ENCODE data around the gene SCNM1.

DNA sequence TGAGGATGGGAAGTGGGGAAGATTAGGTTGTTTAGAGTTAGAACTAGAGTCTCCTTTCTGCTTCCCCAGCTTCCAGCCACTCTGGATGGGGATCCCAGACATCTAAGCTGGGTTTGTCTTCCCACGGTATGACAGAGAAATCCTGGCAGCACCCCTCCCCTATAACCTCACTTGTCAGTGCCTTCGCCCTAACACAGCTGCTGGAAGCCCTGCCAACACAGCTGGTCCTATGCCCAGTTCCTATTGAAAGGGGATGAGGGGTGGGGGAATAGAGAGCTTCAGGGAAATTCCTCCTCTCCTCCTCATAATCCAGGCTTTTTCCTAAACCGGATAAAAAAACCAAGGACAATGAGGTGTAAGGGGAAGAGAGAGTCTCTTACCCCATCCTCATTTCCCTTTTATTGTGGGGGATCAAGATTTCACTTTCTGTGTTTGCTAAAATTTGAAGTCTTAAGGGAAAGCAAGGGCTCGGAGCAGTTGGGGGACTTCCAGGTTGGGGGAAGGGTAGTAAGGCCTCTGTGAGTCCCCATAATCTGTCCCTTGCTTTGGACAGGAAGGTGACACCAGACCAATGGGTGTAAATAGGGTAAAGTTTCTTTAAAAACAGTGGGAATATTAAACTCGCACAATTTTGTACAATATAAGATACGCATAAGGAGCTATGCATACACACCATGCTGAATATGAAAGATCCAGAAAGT is 9.2 kb downstream of the SCNM1 start:
- TF ChIP-seq, protein P1, sequence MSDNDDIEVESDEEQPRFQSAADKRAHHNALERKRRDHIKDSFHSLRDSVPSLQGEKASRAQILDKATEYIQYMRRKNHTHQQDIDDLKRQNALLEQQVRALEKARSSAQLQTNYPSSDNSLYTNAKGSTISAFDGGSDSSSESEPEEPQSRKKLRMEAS (IDR thresholded peaks at IDR 0.05) = no peak
- TF ChIP-seq, protein P2, sequence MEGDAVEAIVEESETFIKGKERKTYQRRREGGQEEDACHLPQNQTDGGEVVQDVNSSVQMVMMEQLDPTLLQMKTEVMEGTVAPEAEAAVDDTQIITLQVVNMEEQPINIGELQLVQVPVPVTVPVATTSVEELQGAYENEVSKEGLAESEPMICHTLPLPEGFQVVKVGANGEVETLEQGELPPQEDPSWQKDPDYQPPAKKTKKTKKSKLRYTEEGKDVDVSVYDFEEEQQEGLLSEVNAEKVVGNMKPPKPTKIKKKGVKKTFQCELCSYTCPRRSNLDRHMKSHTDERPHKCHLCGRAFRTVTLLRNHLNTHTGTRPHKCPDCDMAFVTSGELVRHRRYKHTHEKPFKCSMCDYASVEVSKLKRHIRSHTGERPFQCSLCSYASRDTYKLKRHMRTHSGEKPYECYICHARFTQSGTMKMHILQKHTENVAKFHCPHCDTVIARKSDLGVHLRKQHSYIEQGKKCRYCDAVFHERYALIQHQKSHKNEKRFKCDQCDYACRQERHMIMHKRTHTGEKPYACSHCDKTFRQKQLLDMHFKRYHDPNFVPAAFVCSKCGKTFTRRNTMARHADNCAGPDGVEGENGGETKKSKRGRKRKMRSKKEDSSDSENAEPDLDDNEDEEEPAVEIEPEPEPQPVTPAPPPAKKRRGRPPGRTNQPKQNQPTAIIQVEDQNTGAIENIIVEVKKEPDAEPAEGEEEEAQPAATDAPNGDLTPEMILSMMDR (IDR thresholded peaks at IDR 0.05; ENCODE audit: low read depth, low read length, missing input control) = no peak
- TF ChIP-seq TAF1 (conservative IDR thresholded peaks at IDR 0.05) (no peak), GABPA (IDR thresholded peaks at IDR 0.05 in 1 of 2, conservative IDR thresholded peaks at IDR 0.05 in 1 of 2) (no peak), FOXA2 (IDR thresholded peaks at IDR 0.05) (no peak), JUND (IDR thresholded peaks at IDR 0.05) (no peak), RAD21 (IDR thresholded peaks at IDR 0.05) (no peak)
- TF ChIP-seq, protein P3, sequence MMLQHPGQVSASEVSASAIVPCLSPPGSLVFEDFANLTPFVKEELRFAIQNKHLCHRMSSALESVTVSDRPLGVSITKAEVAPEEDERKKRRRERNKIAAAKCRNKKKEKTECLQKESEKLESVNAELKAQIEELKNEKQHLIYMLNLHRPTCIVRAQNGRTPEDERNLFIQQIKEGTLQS (IDR thresholded peaks at IDR 0.05) = no peak
- TF ChIP-seq, protein P4, sequence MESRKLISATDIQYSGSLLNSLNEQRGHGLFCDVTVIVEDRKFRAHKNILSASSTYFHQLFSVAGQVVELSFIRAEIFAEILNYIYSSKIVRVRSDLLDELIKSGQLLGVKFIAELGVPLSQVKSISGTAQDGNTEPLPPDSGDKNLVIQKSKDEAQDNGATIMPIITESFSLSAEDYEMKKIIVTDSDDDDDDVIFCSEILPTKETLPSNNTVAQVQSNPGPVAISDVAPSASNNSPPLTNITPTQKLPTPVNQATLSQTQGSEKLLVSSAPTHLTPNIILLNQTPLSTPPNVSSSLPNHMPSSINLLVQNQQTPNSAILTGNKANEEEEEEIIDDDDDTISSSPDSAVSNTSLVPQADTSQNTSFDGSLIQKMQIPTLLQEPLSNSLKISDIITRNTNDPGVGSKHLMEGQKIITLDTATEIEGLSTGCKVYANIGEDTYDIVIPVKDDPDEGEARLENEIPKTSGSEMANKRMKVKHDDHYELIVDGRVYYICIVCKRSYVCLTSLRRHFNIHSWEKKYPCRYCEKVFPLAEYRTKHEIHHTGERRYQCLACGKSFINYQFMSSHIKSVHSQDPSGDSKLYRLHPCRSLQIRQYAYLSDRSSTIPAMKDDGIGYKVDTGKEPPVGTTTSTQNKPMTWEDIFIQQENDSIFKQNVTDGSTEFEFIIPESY (IDR thresholded peaks at IDR 0.05) = no peak
- TF ChIP-seq, protein P5, sequence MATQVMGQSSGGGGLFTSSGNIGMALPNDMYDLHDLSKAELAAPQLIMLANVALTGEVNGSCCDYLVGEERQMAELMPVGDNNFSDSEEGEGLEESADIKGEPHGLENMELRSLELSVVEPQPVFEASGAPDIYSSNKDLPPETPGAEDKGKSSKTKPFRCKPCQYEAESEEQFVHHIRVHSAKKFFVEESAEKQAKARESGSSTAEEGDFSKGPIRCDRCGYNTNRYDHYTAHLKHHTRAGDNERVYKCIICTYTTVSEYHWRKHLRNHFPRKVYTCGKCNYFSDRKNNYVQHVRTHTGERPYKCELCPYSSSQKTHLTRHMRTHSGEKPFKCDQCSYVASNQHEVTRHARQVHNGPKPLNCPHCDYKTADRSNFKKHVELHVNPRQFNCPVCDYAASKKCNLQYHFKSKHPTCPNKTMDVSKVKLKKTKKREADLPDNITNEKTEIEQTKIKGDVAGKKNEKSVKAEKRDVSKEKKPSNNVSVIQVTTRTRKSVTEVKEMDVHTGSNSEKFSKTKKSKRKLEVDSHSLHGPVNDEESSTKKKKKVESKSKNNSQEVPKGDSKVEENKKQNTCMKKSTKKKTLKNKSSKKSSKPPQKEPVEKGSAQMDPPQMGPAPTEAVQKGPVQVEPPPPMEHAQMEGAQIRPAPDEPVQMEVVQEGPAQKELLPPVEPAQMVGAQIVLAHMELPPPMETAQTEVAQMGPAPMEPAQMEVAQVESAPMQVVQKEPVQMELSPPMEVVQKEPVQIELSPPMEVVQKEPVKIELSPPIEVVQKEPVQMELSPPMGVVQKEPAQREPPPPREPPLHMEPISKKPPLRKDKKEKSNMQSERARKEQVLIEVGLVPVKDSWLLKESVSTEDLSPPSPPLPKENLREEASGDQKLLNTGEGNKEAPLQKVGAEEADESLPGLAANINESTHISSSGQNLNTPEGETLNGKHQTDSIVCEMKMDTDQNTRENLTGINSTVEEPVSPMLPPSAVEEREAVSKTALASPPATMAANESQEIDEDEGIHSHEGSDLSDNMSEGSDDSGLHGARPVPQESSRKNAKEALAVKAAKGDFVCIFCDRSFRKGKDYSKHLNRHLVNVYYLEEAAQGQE (IDR thresholded peaks at IDR 0.05) = no peak

Measured in liver (tissue), 3 donors.